ENCODE data around the gene GYG2.

- TF ChIP-seq ZNF274 (IDR thresholded peaks at IDR 0.05; ENCODE audit: low read depth, low read length) (no peak), YY1 (IDR thresholded peaks at IDR 0.05; ENCODE audit: insufficient read depth, insufficient read length) (no peak)
These were observed 68.6 kb downstream of the GYG2 start for GRCh38 chrX:2897311-2897689.

All from NT2/D1 (cell line).